IMR-90 (cell line): ENCODE measurements around the gene PRMT7. TPM values are rescaled to one million over a fixed set of nuclear protein-coding genes. Genes with fewer than 3 reads are reported as not detected.

ENCODE experiments used
- ATAC-seq: fragments of 200-7000 bp; cut with Tn5 transposase; 2 replicates; pipeline ENCODE4 v1.9.1; 2020; ENCODE audit warnings: low read depth, mild to moderate bottlenecking, moderate library complexity
- BruUV-seq: library from RNA; stranded (reverse); fragments of 400-500 nt; replicated peaks from 2 replicates; lab custom pipeline; 2021; lab: Mats Ljungman, UMichigan
- CTCF ChIA-PET: fragments of 300-600 bp; formaldehyde crosslinking; extraction: SDS; loops from one replicate; lab custom pipeline; 2021; ENCODE audit warnings: antibody characterized with exemption; lab: Yijun Ruan, JAX
- POLR2A ChIA-PET: fragments of 300-600 bp; sonication (Branson Sonifier 250); formaldehyde crosslinking; loops from one replicate; lab custom pipeline; 2022; ENCODE audit warnings: antibody characterized with exemption; ENCODE audit not compliant: unreplicated experiment; lab: Charles Lee
- DNase-seq: peaks from one replicate; pipeline ENCODE4 v3.0.0; 2013
- H2AFZ ChIP-seq: replicated peaks from 2 replicates; pipeline ENCODE3; 2013; ENCODE audit warnings: low read length, mild to moderate bottlenecking; ENCODE audit not compliant: poor library complexity
- H2AK5ac ChIP-seq: 2 replicates; pipeline ENCODE4 v1.6.1; 2013; ENCODE audit warnings: low read depth, low read length, inconsistent platforms
- H2AK9ac ChIP-seq: replicated peaks from 2 replicates; pipeline ENCODE3; 2013; ENCODE audit warnings: mild to moderate bottlenecking, low read depth, low read length, moderate library complexity; ENCODE audit not compliant: poor library complexity
- H2BK120ac ChIP-seq: 2 replicates; pipeline ENCODE4 v1.6.1; 2013; ENCODE audit warnings: low read depth, low read length, inconsistent platforms
- H2BK15ac ChIP-seq: 3 replicates; pipeline ENCODE4 v1.6.1; 2013; ENCODE audit warnings: low read depth, low read length, inconsistent platforms
- H2BK20ac ChIP-seq: 2 replicates; pipeline ENCODE4 v1.6.1; 2013; ENCODE audit warnings: low read depth, mild to moderate bottlenecking, inconsistent platforms, low read length, moderate library complexity
- H2BK5ac ChIP-seq: 2 replicates; pipeline ENCODE4 v1.6.1; 2013; ENCODE audit warnings: mild to moderate bottlenecking, low read depth, low read length, inconsistent platforms; ENCODE audit not compliant: poor library complexity, severe bottlenecking
- H3K14ac ChIP-seq: replicated peaks from 2 replicates; pipeline ENCODE4 v1.6.1; 2013; ENCODE audit warnings: low read depth, low read length, inconsistent platforms
- H3K18ac ChIP-seq: 2 replicates; pipeline ENCODE4 v1.6.1; 2013; ENCODE audit warnings: low read depth, low read length, control low read depth
- H3K23ac ChIP-seq: 2 replicates; pipeline ENCODE4 v1.6.1; 2013; ENCODE audit warnings: low read depth, low read length, inconsistent platforms
- H3K27ac ChIP-seq: 2 replicates; pipeline ENCODE4 v1.5.1; 2013; ENCODE audit warnings: mild to moderate bottlenecking, control low read depth, low read length; ENCODE audit not compliant: insufficient read depth
- H3K27me3 ChIP-seq: 2 replicates; pipeline ENCODE4 v1.6.1; 2013; ENCODE audit warnings: low read length; ENCODE audit not compliant: control insufficient read depth, insufficient read depth
- H3K36me3 ChIP-seq: 2 replicates; pipeline ENCODE4 v1.6.1; 2013; ENCODE audit warnings: low read length, mixed read lengths; ENCODE audit not compliant: control insufficient read depth, insufficient read depth
- H3K4ac ChIP-seq: 2 replicates; pipeline ENCODE4 v1.6.1; 2013; ENCODE audit warnings: low read depth, low read length, inconsistent platforms
- H3K4me1 ChIP-seq: 2 replicates; pipeline ENCODE4 v1.6.1; 2013; ENCODE audit warnings: low read length, mixed read lengths; ENCODE audit not compliant: control insufficient read depth, insufficient read depth
- H3K4me2 ChIP-seq: 2 replicates; pipeline ENCODE4 v1.6.1; 2013; ENCODE audit warnings: low read depth, mild to moderate bottlenecking, control low read depth, low read length, moderate library complexity
- H3K4me3 ChIP-seq: 2 replicates; pipeline ENCODE4 v1.5.1; 2013; ENCODE audit warnings: low read depth, mild to moderate bottlenecking, control low read depth, low read length, moderate library complexity; ENCODE audit not compliant: insufficient read depth
- H3K56ac ChIP-seq: 2 replicates; pipeline ENCODE4 v1.6.1; 2013; ENCODE audit warnings: low read length, inconsistent platforms; ENCODE audit not compliant: insufficient read depth; ENCODE audit errors: extremely low read depth
- H3K79me1 ChIP-seq, 2 experiments: 2 replicates each; pipeline ENCODE4 v1.6.1; 2013; ENCODE audit warnings: low read length in 2 of 2, inconsistent platforms in 1 of 2, low read depth in 1 of 2
- H3K9ac ChIP-seq: 2 replicates; pipeline ENCODE4 v1.6.1; 2013; ENCODE audit warnings: low read depth, low read length, control low read depth
- H3K9me1 ChIP-seq: 2 replicates; pipeline ENCODE4 v1.6.1; 2013; ENCODE audit warnings: low read length, inconsistent platforms; ENCODE audit not compliant: insufficient read depth
- H3K9me3 ChIP-seq: 2 replicates; pipeline ENCODE4 v1.6.1; 2013; ENCODE audit warnings: low read length; ENCODE audit not compliant: control insufficient read depth, insufficient read depth
- H4K20me1 ChIP-seq: 2 replicates; pipeline ENCODE4 v1.6.1; 2013; ENCODE audit warnings: low read length, inconsistent platforms; ENCODE audit not compliant: insufficient read depth
- H4K5ac ChIP-seq: 2 replicates; pipeline ENCODE4 v1.6.1; 2013; ENCODE audit warnings: mild to moderate bottlenecking, low read depth, low read length, control low read depth
- H4K8ac ChIP-seq, 2 experiments: 2 replicates each; pipeline ENCODE4 v1.6.1; 2013; ENCODE audit warnings: low read depth in 2 of 2, low read length in 2 of 2, control low read depth in 1 of 2, inconsistent platforms in 1 of 2
- H4K91ac ChIP-seq: 2 replicates; pipeline ENCODE4 v1.6.1; 2013; ENCODE audit warnings: low read depth, low read length, inconsistent platforms; ENCODE audit not compliant: insufficient read depth
- BHLHE40 ChIP-seq: fragments of 150-350 bp; IDR thresholded peaks from 2 replicates; pipeline ENCODE4 v1.6.1; 2016; ENCODE audit warnings: mild to moderate bottlenecking, low read depth, low read length
- CEBPB ChIP-seq: IDR thresholded peaks from 2 replicates; pipeline ENCODE4 v1.6.1; 2012; ENCODE audit warnings: low read depth, low read length, improper control_type of control experiment
- CHD1 ChIP-seq: IDR thresholded peaks from 2 replicates; pipeline ENCODE4 v1.6.1; 2012; ENCODE audit warnings: low read depth, low read length, improper control_type of control experiment
- CTCF ChIP-seq: conservative IDR thresholded peaks from 2 replicates; pipeline ENCODE4 v1.5.1; 2012; ENCODE audit warnings: mild to moderate bottlenecking, low read depth, low read length, improper control_type of control experiment
- ELK1 ChIP-seq: fragments of 150-350 bp; IDR thresholded peaks from 2 replicates; pipeline ENCODE4 v1.6.1; 2016; ENCODE audit warnings: low read depth, mild to moderate bottlenecking, low read length, moderate library complexity, borderline replicate concordance
- FOS ChIP-seq: fragments of 150-350 bp; IDR thresholded peaks from 2 replicates; pipeline ENCODE4 v1.6.1; 2016; ENCODE audit warnings: low read depth, low read length
- MAFK ChIP-seq: IDR thresholded peaks from 2 replicates; pipeline ENCODE4 v1.6.1; 2012; ENCODE audit warnings: low read depth, low read length, improper control_type of control experiment
- MAZ ChIP-seq: IDR thresholded peaks from 2 replicates; pipeline ENCODE4 v1.6.1; 2012; ENCODE audit warnings: low read depth, mild to moderate bottlenecking, low read length, improper control_type of control experiment, moderate library complexity, borderline replicate concordance
- MXI1 ChIP-seq: IDR thresholded peaks from 2 replicates; pipeline ENCODE4 v1.6.1; 2012; ENCODE audit warnings: low read depth, mild to moderate bottlenecking, low read length, moderate library complexity, borderline replicate concordance
- NFE2L2 ChIP-seq: fragments of 150-350 bp; IDR thresholded peaks from 2 replicates; pipeline ENCODE4 v1.6.1; 2016; ENCODE audit warnings: low read depth, mild to moderate bottlenecking, low read length
- POLR2A ChIP-seq: IDR thresholded peaks from 2 replicates; pipeline ENCODE4 v1.6.1; 2012; ENCODE audit warnings: mild to moderate bottlenecking, low read depth, low read length
- RAD21 ChIP-seq: IDR thresholded peaks from 2 replicates; pipeline ENCODE4 v1.6.1; 2012; ENCODE audit warnings: low read length, improper control_type of control experiment
- RCOR1 ChIP-seq: IDR thresholded peaks from 2 replicates; pipeline ENCODE4 v1.6.1; 2012; ENCODE audit warnings: mild to moderate bottlenecking, low read length, improper control_type of control experiment; ENCODE audit not compliant: insufficient replicate concordance
- RFX5 ChIP-seq: IDR thresholded peaks from 2 replicates; pipeline ENCODE4 v1.8.0; 2012; ENCODE audit warnings: low read depth, mild to moderate bottlenecking, low read length, moderate library complexity
- SMC3 ChIP-seq: fragments of 150-350 bp; IDR thresholded peaks from 2 replicates; pipeline ENCODE4 v1.6.1; 2016; ENCODE audit warnings: low read depth, mild to moderate bottlenecking, antibody characterized with exemption, low read length, moderate library complexity
- USF2 ChIP-seq: fragments of 150-350 bp; IDR thresholded peaks from 2 replicates; pipeline ENCODE4 v1.6.1; 2017; ENCODE audit warnings: mild to moderate bottlenecking, antibody characterized with exemption, low read length, low read depth
- WGBS, 2 experiments: methylation state at CpG; one replicate each; pipeline versions ENCODE4 v1.1.5 to v1.1.7; 2013; ENCODE audit warnings: missing lambda C conversion rate in 2 of 2; ENCODE audit not compliant: insufficient read length in 1 of 2; ENCODE audit errors: extremely low coverage in 2 of 2; 5-methylcytosine and 5-hydroxymethylcytosine counted together
- dilution Hi-C: fragments of 300-500 bp; cut with HindIII; formaldehyde crosslinking; loops from one replicate; pipeline ENCODE4 v1.14.3; 2018; ENCODE audit warnings: low sequenced_read_pairs; ENCODE audit not compliant: unreplicated experiment
- in situ Hi-C: fragments of 300-500 bp; cut with MboI; formaldehyde crosslinking; loops from 3 replicates; pipeline ENCODE4 v1.14.3; 2019; ENCODE audit warnings: low sequenced_read_pairs, inconsistent platforms, mixed read lengths
- intact Hi-C: fragments of 100-400 bp; cut with micrococcal nuclease; formaldehyde crosslinking; loops from 2 replicates; pipeline ENCODE4 v1.10.0; 2022
- polyA plus RNA-seq, 3 experiments: library from polyadenylated mRNA; depleted of rRNA; stranded (reverse); fragments of >200 nt; gene quantifications; 2 replicates each; pipeline ENCODE4 v1.2.3, GENCODE V29; 2012; ENCODE audit warnings: low replicate concordance in 1 of 3
- total RNA-seq: library from RNA; depleted of rRNA; stranded (reverse); fragments of >200 nt; gene quantifications from 2 replicates; pipeline ENCODE4 v1.2.3, GENCODE V29; 2012

Gene PRMT7
- total and polyA plus RNA-seq, 2 of the 4 experiments (the other 2 are of a cell fraction) = 63.1 to 68.6 TPM

- no peak overlapping the region for H4K91ac ChIP-seq
- no peak overlapping the region for H4K8ac ChIP-seq
- no peak overlapping the region for H2BK5ac ChIP-seq
- no peak overlapping the region for H3K4ac ChIP-seq
- WGBS, 2 experiments = 82% methylated on average over 2 of the region's 3 CpGs; no CpG with 5 or more reads in 1 of the 2 experiments
- H3K23ac ChIP-seq = no peak overlapping the region
- dilution Hi-C loops = no loop called here
- H3K9me3 ChIP-seq = no peaks in the 10 kb centered on the region
- H3K14ac ChIP-seq = no peak overlapping the region; the same call in 1 of the 2 replicates
- in situ Hi-C loops = no loop called here
- DNase-seq (no peak), ATAC-seq (no peak)
- no peaks in the 10 kb centered on the region for H4K20me1 ChIP-seq
- TF ChIP-seq MAZ = no peak
- TF ChIP-seq RCOR1 = no peak
- TF ChIP-seq MXI1 = no peak
- TF ChIP-seq RAD21 = no peak
- TF ChIP-seq CTCF = no peak
- TF ChIP-seq SMC3 = no peak
- TF ChIP-seq BHLHE40 = no peak
- TF ChIP-seq NFE2L2 = no peak
- TF ChIP-seq ELK1 = no peak
- TF ChIP-seq POLR2A = no peak
- TF ChIP-seq CEBPB = no peak
- no peak for TF ChIP-seq RFX5
- TF ChIP-seq USF2 = no peak
- TF ChIP-seq FOS = no peak
- no peak for TF ChIP-seq CHD1
- no peak for TF ChIP-seq MAFK
- no TSS peak for BruUV-seq
- no peaks in the 10 kb centered on the region for H3K79me1 ChIP-seq
- H3K4me3 ChIP-seq = no peak overlapping the region
- H3K18ac ChIP-seq = no peak overlapping the region
- no peak overlapping the region for H2AK5ac ChIP-seq
- H2AK9ac ChIP-seq = no peak overlapping the region
- no peak overlapping the region for H4K5ac ChIP-seq
- POLR2A ChIA-PET = no interaction called here
- H3K4me1 ChIP-seq = peaks cover 11% of the 10 kb centered on the region; the same call in 1 of the 2 replicates
- H3K4me2 ChIP-seq = no peak overlapping the region
- CTCF ChIA-PET = interaction anchor here (0.7 kb wide), 1 partner anchor 107 kb away, joined by 3 read pairs; no protein-coding TSS in a partner anchor
- H3K27me3 ChIP-seq = peaks cover 1% of the 10 kb centered on the region; the same call in 1 of the 2 replicates
- H2BK20ac ChIP-seq = no peak overlapping the region
- no peak overlapping the region for H3K56ac ChIP-seq
- H3K9ac ChIP-seq = no peak overlapping the region
- H2AFZ ChIP-seq = no peak overlapping the region
- H3K9me1 ChIP-seq = peaks cover 13% of the 10 kb centered on the region
- no peaks in the 10 kb centered on the region for H3K36me3 ChIP-seq
- intact Hi-C loops = no loop called here
- no peak overlapping the region for H2BK15ac ChIP-seq
- no peak overlapping the region for H3K27ac ChIP-seq
- no peak overlapping the region for H2BK120ac ChIP-seq
Observed at GRCh38 chr16:68402748-68403040, 91.9 kb downstream of the PRMT7 start.
